Stimulated activated CD8-positive, alpha-beta memory T cell treated with anti-CD3 and anti-CD28 coated beads, Interleukin-15, amount 100 ng/mL, for 48 hours (primary cell): ENCODE measurements around the gene ALDH18A1.
"Not testable (repeated sequence)": the region's sequence is repeated elsewhere in the genome, so short reads cannot be mapped to it uniquely, and the experiment has no call there.

Experiments used
- DNase-seq, 2 donors: peaks; one replicate each; pipeline ENCODE4 v3.0.0-alpha.2; 2020; ENCODE audit warnings: low read depth in 2 of 2

The ALDH18A1 gene

GRCh38 chr10:95656291-95657164, at the start of gene ALDH18A1:
ALDH18A1 (minus strand) TSS chr10:95656711; CDS start chr10:95653377, 3,334 bp downstream.
- DNase-seq, result peak; percentile 87 to 88

DNA sequence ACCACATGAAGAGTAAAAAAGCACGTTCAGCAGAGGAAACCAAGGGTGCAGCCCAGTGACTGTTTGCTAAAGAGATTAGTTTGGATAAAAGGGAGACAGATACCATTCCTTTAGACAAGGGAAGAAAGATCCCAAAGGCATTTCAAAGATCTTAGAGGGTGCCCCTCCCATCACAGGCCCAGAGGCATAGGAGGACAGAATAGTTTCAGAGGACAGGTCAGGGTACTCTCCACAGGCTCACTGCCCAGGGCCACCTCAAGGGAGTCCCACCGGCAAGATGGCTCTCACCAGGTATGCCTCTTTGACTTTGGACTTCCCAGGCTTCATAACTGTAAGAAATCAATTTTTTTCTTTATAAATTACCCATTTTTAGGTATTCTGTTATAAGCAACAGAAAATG, 41.9 kb upstream of the ALDH18A1 start:
- no peak for DNase-seq

- no peak for DNase-seq
Observed at GRCh38 chr10:95697429-95697828, 40.9 kb upstream of the ALDH18A1 start.

GRCh38 chr10:95694665-95695064, 38.2 kb upstream of the ALDH18A1 start:
- DNase-seq, result no peak

DNA sequence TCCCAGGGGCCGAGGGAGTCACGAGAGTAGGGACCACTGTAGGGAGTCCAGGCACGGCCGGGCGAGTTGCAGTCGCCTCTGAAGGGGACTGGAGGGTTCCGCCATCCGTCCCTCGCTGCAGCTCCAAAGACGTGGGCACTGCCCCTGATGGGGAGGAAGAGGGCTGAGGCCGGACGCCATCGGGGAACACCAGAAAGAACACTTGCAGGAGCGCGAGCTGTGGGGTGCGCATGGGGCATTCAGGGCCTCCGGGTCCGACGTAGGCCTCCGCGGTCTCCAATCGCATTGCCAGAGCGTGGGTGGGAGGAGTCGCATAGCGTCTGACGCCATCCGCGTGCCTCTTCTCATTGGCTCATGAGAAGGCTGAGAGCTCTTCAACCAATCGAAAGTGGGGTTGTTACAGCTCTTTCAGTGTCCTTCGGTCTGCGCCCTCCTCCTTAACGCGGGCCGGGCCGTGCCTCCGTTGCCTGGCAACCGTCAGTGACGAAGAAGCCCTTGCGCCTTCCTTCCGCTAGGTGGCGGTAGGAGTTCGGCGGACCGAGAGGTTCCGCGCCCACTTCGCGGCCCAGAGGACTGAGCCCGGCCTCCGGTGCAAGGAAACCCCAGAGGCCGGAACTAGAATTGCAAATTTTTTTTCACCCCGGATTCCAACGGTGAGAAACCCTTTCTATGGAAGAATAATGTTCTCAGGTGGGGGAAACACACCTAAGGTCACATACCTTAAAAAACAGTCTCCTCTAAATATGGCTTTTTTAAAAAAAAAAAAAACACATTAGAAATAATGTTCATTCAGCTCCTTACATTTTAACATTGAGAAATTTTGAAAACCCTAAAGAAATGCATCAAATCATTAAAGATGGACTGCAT, 37.4 kb upstream of the ALDH18A1 start, which contains the start of gene TCTN3:
TCTN3 (minus strand) TSS at position 260 of the 867 bp plus-strand sequence; CDS start at position 232, 28 bp downstream.
- DNase-seq, result peak; percentile 89 to 92

GRCh38 chr10:95693071-95693667, 36.7 kb upstream of the ALDH18A1 start:
- no peak for DNase-seq

DNA sequence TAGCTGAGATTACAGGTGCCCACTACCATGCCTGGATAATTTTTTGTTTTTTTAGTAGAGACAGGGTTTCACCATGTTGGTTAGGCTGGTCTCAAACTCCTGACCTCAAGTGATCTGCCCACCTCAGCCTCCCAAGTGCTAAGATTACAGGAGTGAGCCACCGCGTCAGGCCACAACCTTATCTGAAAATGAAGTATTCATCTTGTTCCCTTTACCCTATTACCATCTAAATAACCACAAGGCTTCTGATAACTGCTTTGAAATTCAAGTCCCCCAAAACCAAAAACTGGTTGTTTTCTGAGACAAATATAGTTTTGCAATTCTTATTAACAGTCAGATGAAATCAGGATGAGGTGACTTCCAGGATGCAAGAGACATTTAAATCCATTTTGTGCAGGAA, 34.8 kb upstream of the ALDH18A1 start:
- DNase-seq, result no peak

- DNase-seq, result no peak
Observed at GRCh38 chr10:95688648-95689047, 32.1 kb upstream of the ALDH18A1 start.

DNA sequence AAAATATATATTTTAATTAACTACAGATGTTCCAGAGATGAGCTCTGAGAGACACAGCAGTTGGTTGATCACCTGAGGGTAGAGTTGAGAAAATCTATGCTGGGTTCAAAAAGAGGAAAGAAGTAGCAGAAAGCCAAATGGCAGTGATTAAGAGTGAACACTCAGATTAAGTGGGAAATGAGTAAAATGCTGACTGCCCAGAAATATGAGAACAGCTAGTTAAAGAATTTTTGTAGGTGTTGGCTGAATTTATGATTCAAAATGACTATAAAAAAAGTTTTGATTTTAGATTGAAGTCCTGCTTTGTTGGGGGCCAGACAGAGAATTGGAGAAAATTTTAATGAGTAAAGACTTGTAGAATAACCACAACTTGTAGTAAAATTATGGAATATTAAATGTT, 27.5 kb upstream of the ALDH18A1 start:
- DNase-seq, result no peak

DNA sequence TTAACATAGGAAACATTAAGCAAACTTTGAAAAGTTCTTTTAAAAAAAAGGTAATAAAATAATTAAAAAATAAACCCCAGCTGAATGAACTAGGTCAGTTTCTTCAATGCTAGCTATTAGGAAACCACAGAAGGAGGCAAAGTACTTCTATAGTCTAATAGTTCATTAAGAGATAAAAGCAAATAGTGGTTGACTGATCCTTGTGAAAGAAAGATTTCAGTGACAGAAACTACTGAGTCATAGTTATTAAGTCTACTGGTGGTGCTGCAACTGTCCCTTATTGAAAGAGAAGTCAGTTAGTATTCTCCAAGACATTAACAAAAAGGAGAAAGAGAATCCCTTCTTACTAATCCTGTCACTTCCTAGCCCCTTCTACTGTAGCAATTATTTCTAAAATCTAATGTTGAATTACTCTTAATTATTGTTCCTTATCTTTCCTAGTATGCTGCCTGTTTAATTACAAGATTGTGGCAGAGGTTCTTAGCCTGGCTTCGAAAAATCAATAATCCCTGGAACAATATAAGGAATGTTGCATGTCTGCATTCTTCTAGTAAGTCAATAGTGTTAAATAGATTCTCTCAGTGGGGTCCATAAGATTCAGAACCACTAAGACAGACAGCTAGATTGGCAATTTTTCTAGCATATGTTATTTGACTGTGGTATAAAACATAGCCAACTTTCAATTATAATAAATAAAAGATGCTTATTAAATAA, 19.0 kb upstream of the ALDH18A1 start:
- DNase-seq, result no peak

GRCh38 chr10:95674643-95675042, 18.1 kb upstream of the ALDH18A1 start:
- DNase-seq, result no peak

DNA sequence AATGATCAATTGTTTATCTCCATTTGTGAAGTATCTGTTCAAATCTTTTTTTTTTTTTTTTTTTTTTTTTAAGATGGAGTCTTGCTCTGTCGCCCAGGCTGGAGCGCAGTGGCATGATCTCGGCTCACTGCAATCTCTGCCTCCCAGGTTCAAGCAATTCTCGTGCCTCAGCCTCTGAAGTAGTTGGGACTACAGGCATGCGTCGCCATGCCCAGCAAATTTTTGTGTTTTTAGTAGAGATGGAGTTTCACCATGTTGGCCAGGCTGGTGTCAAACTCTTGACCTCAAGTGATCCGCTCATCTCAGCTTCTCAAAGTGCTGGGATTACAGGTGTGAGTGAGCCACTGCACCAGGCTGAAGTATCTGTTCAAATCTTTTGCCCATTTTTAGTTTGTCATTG, 16.1 kb upstream of the ALDH18A1 start:
- not testable (repeated sequence) for DNase-seq

GRCh38 chr10:95664543-95664942, 8.0 kb upstream of the ALDH18A1 start:
- no peak for DNase-seq

GRCh38 chr10:95663496-95663895, 7.0 kb upstream of the ALDH18A1 start:
- no peak for DNase-seq

DNA sequence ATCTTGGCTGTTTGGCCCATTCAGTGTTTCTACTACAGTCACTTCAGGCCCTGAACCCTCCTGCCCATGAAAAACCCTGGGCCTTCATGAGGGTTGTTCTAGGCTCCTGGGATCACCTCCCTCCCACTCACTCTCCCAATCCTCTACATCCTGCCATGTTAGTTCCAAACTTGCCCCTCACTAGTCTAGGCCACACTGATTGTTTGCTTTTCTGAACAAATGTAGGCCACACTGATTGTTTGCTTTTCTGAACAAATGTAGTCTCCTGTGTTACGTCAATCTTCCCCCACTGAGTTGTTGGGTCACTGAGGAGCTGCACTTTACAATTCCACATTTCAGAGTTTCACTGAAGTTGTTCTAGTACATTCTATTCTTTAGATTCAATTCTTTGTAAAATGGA, 5.3 kb upstream of the ALDH18A1 start:
- DNase-seq, result no peak

DNA sequence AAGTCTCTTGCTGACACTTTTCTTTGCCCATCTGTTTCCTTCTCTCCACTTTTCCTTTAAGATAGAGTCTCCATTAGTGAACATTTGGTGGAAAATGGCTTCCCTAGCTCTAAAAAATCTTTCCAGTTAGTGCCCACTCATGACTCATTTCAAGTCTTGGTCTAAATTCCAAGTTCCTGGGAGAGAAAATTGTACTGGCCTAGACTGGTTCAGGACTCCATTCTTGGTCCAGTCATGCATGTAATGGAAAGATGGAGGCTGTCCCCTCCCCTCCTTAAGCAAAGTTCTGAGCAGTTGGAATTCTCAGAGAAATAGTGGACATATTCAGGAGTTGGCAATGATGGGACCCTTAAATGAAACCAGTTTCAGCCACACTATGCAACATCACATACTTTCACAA, 3.8 kb upstream of the ALDH18A1 start:
- no peak for DNase-seq

GRCh38 chr10:95657250-95657649, 739 bp upstream of the ALDH18A1 start:
- no peak for DNase-seq

- DNase-seq, result peak in 1 of 2 donors; percentile 2
Observed at GRCh38 chr10:95655571-95656290, 780 bp downstream of the ALDH18A1 start.

GRCh38 chr10:95653895-95654294, 2.6 kb downstream of the ALDH18A1 start:
- DNase-seq, result no peak

GRCh38 chr10:95651346-95652060, 5.0 kb downstream of the ALDH18A1 start:
- no peak for DNase-seq
